SU-DHL-6 (cell line): ENCODE data around the gene PTK6.
"Not testable (repeated sequence)": the region's sequence is repeated elsewhere in the genome, so short reads cannot be mapped to it uniquely, and the experiment has no call there.

Experiments
- H2AFZ ChIP-seq: fragments of 200-600 bp; sonication (generic); 2 replicates; pipeline ENCODE4 v1.6.1; 2014; ENCODE audit warnings: low read depth, mild to moderate bottlenecking, moderate library complexity, mixed read lengths, antibody characterized with exemption, low read length; ENCODE audit not compliant: severe bottlenecking
- H3F3A ChIP-seq: fragments of 200-600 bp; shearing (Covaris generic); 2 replicates; pipeline ENCODE4 v1.6.0; 2016; ENCODE audit warnings: antibody characterized with exemption, mild to moderate bottlenecking; ENCODE audit not compliant: insufficient read depth
- H3K27ac ChIP-seq: fragments of 200-600 bp; sonication (generic); 2 replicates; pipeline ENCODE4 v1.5.1; 2016; ENCODE audit warnings: low read depth, mild to moderate bottlenecking, low read length, moderate library complexity, mixed read lengths
- H3K27me3 ChIP-seq: fragments of 200-600 bp; sonication (generic), shearing (Covaris generic); 2 replicates; pipeline ENCODE4 v1.6.0; 2014; ENCODE audit warnings: mild to moderate bottlenecking, low read length
- H3K36me3 ChIP-seq: fragments of 200-600 bp; sonication (generic); 2 replicates; pipeline ENCODE4 v1.6.1; 2014; ENCODE audit warnings: mild to moderate bottlenecking, low read length, mixed read lengths
- H3K4me2 ChIP-seq: fragments of 300-600, 200-600 bp; shearing (Covaris generic), sonication (generic); 2 replicates; pipeline ENCODE4 v1.6.0; 2014; ENCODE audit warnings: low read length, low read depth, mild to moderate bottlenecking; ENCODE audit not compliant: poor library complexity, severe bottlenecking
- H3K4me3 ChIP-seq: fragments of 200-600 bp; sonication (generic); 2 replicates; pipeline ENCODE4 v1.5.1; 2014; ENCODE audit warnings: antibody characterized with exemption, low read length, mild to moderate bottlenecking, mixed read lengths; ENCODE audit not compliant: insufficient read depth, poor library complexity, severe bottlenecking
- H3K79me2 ChIP-seq: fragments of 200-600 bp; sonication (generic); 2 replicates; pipeline ENCODE4 v1.6.1; 2014; ENCODE audit warnings: mild to moderate bottlenecking, low read length, moderate library complexity; ENCODE audit not compliant: insufficient read depth
- H3K9ac ChIP-seq: fragments of 200-600 bp; sonication (generic); 2 replicates; pipeline ENCODE4 v1.7.0; 2014; ENCODE audit warnings: mild to moderate bottlenecking, low read length
- H3K9me2 ChIP-seq: fragments of 200-600 bp; sonication (generic); replicated peaks from 2 replicates; pipeline ENCODE4 v1.6.1; 2014; ENCODE audit warnings: low read length; ENCODE audit not compliant: insufficient read depth
- H3K9me3 ChIP-seq: fragments of 200-600 bp; sonication (generic); 2 replicates; pipeline ENCODE4 v1.6.1; 2014; ENCODE audit warnings: low read length, mixed read lengths; ENCODE audit not compliant: insufficient read depth
- H4K20me1 ChIP-seq: fragments of 200-600 bp; sonication (generic); 2 replicates; pipeline ENCODE4 v1.6.1; 2014; ENCODE audit warnings: low read depth, mild to moderate bottlenecking, antibody characterized with exemption, low read length, moderate library complexity, mixed read lengths
- EZH2phosphoT487 ChIP-seq: fragments of 200-600 bp; sonication (generic), shearing (Covaris generic); conservative IDR thresholded peaks from 2 replicates; pipeline ENCODE4 v1.6.1; 2018; ENCODE audit warnings: mild to moderate bottlenecking, antibody characterized with exemption, low read length, moderate library complexity, mixed read lengths
- TF ChIP-seq, protein P1 (sequence below): fragments of 200-600 bp; sonication (generic); IDR thresholded peaks from one replicate; pipeline ENCODE4 v1.5.1; 2017; ENCODE audit warnings: antibody characterized with exemption, mild to moderate bottlenecking, low read length, moderate library complexity; ENCODE audit not compliant: insufficient read depth, poor library complexity, severe bottlenecking

The PTK6 gene

DNA sequence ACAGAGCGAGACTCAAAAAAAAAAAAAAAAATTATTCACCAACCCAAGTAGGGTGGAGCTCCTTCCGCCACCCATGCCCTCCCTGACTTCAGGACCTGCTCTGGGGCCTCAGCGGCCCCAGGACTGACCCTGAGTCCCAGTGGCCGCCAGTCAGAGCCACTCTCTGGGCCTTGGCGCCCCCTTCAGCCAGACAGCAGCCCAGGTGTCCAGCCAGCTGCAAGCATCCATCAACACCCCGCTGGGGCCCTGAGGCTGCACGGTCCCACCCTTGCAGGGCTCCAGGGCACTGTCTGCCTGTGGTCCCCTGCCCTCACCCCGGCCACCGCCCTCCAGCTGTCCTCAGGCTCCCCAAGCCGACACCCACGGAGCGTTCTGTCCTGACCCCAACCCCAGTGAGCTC lies 53.3 kb downstream of the PTK6 start:
- H3K9me3 ChIP-seq = no peaks in the 10 kb centered on the region
- no peak overlapping the region for H2AFZ ChIP-seq
- no peaks in the 10 kb centered on the region for H4K20me1 ChIP-seq
- no peak overlapping the region for H3K27ac ChIP-seq
- TF ChIP-seq EZH2phosphoT487 = no peak
- TF ChIP-seq, protein P1, sequence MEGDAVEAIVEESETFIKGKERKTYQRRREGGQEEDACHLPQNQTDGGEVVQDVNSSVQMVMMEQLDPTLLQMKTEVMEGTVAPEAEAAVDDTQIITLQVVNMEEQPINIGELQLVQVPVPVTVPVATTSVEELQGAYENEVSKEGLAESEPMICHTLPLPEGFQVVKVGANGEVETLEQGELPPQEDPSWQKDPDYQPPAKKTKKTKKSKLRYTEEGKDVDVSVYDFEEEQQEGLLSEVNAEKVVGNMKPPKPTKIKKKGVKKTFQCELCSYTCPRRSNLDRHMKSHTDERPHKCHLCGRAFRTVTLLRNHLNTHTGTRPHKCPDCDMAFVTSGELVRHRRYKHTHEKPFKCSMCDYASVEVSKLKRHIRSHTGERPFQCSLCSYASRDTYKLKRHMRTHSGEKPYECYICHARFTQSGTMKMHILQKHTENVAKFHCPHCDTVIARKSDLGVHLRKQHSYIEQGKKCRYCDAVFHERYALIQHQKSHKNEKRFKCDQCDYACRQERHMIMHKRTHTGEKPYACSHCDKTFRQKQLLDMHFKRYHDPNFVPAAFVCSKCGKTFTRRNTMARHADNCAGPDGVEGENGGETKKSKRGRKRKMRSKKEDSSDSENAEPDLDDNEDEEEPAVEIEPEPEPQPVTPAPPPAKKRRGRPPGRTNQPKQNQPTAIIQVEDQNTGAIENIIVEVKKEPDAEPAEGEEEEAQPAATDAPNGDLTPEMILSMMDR = no peak
- no peaks in the 10 kb centered on the region for H3K79me2 ChIP-seq
- H3K4me2 ChIP-seq = no peak overlapping the region
- H3K9ac ChIP-seq = no peak overlapping the region
- H3K4me3 ChIP-seq = no peak overlapping the region
- no peaks in the 10 kb centered on the region for H3F3A ChIP-seq
- H3K36me3 ChIP-seq = no peaks in the 10 kb centered on the region
- H3K9me2 ChIP-seq = no peaks in the 10 kb centered on the region
- no peaks in the 10 kb centered on the region for H3K27me3 ChIP-seq

DNA sequence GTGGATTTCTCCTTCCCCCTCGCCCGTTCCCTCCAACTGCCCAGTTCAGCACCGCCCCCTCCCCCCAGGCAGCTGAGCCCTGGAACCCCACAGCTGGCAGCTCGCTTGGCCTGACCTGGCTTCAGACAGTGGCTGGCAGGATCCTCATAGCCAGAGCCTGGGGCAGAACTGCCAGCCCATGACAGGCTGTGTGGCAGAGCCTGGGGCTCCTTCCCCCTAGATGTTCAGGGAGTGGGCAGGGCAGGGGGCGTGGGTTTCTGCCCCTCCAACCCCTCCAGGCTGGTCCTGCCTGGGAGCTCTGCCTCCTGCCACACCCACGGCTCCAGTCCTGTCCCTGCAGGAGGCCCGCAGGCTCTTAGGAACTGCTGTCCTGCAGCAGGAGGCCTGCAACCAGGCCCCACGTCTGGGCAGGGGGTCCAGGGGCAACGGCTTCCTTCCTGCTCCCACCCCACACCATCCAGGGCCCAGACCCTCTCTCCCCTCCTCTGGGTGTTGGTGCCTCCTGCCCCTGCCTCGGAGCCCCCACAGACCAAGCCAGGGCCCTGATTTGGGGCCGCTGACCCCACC lies 55.1 kb downstream of the PTK6 start:
- TF ChIP-seq, protein P1 = no peak
- no peak for TF ChIP-seq EZH2phosphoT487
- Histone ChIP-seq H4K20me1 (no peaks in the 10 kb centered on the region), H3K27me3 (no peaks in the 10 kb centered on the region), H3K9ac (no peak overlapping the region), H3K4me3 (no peak overlapping the region), H3K9me3 (no peaks in the 10 kb centered on the region), H3K27ac (no peak overlapping the region), H2AFZ (no peak overlapping the region), H3F3A (no peaks in the 10 kb centered on the region), H3K79me2 (no peaks in the 10 kb centered on the region), H3K4me2 (no peak overlapping the region), H3K36me3 (no peaks in the 10 kb centered on the region), H3K9me2 (no peaks in the 10 kb centered on the region)

DNA sequence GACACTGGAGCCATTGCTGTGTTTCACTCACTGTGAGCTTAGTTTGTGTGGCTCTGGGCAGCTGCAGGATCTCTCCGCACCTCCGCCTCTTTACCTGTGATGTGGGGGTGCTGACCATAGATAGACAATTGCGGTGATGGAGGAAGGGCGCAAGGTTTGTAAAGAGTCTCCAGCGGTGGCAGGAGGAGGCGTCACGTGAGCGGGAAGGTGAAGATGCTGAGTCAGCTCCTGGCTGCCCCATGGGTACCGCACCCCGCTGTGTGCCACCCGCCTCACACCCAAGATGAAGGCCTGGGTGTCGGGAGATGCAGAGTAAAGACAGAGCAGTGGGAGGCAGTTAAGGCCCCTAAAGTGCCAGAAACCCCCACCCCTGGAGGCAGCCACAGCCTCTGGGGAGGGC lies 55.7 kb downstream of the PTK6 start:
- H3K79me2 ChIP-seq = no peaks in the 10 kb centered on the region
- no peak overlapping the region for H3K4me3 ChIP-seq
- H3K9ac ChIP-seq = no peak overlapping the region
- no peak overlapping the region for H2AFZ ChIP-seq
- no peak for TF ChIP-seq EZH2phosphoT487
- TF ChIP-seq, protein P1 = no peak
- no peaks in the 10 kb centered on the region for H3K9me3 ChIP-seq
- H3K36me3 ChIP-seq = no peaks in the 10 kb centered on the region
- no peaks in the 10 kb centered on the region for H3K9me2 ChIP-seq
- H3K27me3 ChIP-seq = no peaks in the 10 kb centered on the region
- H4K20me1 ChIP-seq = no peaks in the 10 kb centered on the region
- H3K4me2 ChIP-seq = no peak overlapping the region
- H3F3A ChIP-seq = no peaks in the 10 kb centered on the region
- H3K27ac ChIP-seq = no peak overlapping the region

DNA sequence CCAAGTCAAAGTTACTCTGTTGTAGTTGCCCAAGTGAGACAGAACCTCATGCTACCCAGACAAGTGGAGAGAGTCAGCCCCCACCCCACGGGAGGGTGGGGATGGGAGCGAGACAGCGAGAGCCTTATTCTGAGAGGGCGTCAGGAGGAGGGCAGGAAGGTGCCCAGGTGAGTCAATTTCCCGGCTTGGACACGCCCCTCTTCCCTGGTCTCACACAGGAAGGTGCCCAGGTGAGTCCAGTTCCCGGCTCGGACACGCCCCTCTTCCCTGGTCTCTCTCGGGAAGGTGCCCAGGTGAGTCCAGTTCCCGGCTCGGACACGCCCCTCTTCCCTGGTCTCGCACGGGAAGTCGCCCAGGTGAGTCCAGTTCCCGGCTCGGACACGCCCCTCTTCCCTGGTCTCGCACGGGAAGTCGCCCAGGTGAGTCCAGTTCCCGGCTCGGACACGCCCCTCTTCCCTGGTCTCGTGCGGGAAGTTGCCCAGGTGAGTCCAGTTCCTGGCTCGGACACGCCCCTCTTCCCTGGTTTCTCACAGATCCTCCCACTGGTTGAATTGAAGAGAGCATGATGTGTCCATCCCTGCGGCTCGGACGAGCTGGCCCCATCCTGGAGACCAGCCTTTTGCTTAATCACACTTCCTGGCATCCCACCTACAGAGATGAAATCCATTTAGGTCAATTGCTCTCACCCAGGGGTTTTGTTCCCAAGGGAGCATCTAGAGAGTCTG lies 57.3 kb downstream of the PTK6 start:
- H3K9me2 ChIP-seq, H3K9ac ChIP-seq, H3K27me3 ChIP-seq, H3K36me3 ChIP-seq, H3K9me3 ChIP-seq, H2AFZ ChIP-seq, H3K4me2 ChIP-seq, H3F3A ChIP-seq, H3K79me2 ChIP-seq, H3K4me3 ChIP-seq, H4K20me1 ChIP-seq, H3K27ac ChIP-seq: not testable (repeated sequence)
